ENCODE results near the gene MMS22L.
"Not testable (repeated sequence)": the region's sequence is repeated elsewhere in the genome, so short reads cannot be mapped to it uniquely, and the experiment has no call there.

The MMS22L gene

GRCh38 chr6:97262676-97263075, 20.3 kb downstream of the MMS22L start:
- no peak for DNase-seq (ENCODE audit: low read depth, low spot score)
- H3K27ac ChIP-seq, result no peak overlapping the region

DNA sequence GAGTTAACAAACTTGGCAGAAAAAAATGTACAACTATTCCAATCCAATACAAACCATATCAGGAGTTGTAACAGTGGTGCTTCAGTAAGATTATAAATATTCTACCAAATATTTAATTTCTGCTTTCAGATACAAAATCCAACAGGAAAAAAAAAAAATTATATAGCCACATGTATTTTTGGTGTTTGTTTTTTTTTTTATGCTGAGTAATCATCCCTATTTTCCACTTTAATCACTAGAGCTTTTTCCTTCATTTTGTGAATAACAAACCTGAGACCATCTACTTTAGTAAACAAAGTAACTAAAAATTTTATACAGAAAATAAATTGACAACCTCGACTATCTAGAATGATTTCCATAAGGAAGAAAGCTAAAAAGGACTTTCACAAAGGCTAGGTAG, 36.2 kb downstream of the MMS22L start:
- H3K27ac ChIP-seq, result no peak overlapping the region
- DNase-seq (ENCODE audit: low read depth, low spot score), result no peak

DNA sequence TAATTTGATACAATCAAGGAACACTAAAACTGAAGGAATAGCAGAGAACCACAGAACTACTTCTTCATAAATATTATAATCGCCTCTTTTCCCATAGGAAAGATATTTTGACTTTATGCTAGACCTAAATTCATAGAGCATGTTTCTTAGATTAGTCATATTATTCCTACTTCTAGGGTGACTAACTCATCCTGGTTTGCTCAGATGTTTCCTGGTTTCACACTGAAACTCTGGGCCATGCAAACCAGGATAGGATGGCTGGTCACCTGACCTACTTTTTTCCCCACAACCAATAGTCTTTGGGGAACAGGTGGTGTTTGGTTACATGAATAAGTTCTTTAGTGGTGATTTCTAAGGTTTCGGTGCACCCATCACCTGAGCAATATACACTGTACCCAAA, 42.8 kb downstream of the MMS22L start:
- peak; percentile 5 for DNase-seq (ENCODE audit: low read depth, low spot score)
- H3K27ac ChIP-seq, result peak overlapping the region; percentile 40

- DNase-seq (ENCODE audit: low read depth, low spot score), result no peak
- H3K27ac ChIP-seq, result no peak overlapping the region
Measured at GRCh38 chr6:97231911-97232310, 51.1 kb downstream of the MMS22L start.

DNA sequence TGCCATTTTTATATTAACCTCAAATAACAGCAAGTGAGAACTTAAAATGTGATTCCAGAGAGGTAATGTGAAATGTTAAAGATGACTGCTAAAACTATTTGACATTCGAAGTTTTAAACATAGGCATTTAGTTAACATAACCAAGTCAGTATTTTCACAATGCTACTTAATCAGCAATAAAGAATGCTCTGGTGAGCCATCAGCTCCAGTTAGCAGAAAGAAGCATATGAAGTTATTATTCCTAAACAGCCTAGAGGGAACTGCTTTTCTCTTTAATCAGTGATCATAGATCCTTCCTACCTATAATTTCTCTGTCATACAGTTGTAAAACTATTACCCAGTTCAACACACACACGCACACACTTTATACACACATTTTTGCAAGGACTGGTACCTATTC, 60.1 kb downstream of the MMS22L start:
- no peak overlapping the region for H3K27ac ChIP-seq
- DNase-seq (ENCODE audit: low read depth, low spot score), result no peak

GRCh38 chr6:97218912-97219311, 64.1 kb downstream of the MMS22L start:
- H3K27ac ChIP-seq, result no peak overlapping the region
- DNase-seq (ENCODE audit: low read depth, low spot score), result no peak

DNA sequence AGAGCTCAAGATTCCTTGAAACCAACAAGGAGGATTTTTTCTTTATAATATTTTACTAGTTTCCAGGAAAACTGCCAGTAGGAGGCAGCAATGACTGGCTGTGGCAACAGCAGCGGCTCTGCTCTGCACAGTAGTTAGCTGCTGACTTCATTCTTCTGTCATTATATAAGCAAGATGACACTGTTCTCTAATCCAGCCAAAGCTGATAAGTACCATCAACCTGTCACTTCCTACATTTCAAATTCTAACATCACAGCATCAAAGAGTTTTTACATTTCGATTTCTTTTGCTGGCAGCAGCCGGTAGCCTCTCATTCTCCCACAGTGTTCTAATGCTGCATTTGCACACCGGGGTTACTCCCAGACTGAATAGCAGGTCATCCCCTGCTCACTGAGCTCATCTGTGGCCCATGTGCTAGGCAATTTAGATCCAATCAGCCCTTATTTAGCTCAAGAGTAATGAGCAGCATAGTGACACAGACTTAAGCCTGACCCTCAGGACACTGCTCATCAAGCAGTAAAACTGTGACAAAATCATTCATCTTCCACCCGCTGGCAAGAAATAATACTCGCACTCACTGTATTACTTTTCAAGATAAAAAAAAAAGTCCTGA, 67.8 kb downstream of the MMS22L start:
- DNase-seq (ENCODE audit: low read depth, low spot score), result peak; percentile 6
- no peak overlapping the region for H3K27ac ChIP-seq

DNA sequence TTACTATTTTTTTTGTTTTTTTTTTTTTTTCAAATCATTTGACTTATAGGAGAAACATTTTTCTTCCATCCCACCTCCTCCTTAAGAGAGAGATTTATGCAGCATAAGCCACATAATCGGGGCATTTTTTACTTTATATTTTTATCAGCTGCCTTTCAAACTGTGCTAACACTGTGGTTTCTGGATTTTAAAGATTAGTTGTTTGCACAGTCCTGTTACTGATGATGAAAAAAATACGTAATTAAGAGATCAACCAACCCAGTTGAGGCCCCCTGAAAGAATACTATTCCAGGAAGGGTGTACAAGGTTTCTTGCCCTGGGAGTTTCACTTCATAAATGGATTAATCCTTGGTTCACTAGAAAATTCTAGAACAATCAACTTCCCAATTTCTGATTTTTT, 68.3 kb downstream of the MMS22L start:
- DNase-seq (ENCODE audit: low read depth, low spot score), result no peak
- no peak overlapping the region for H3K27ac ChIP-seq

GRCh38 chr6:97207383-97207782, 75.6 kb downstream of the MMS22L start:
- DNase-seq (ENCODE audit: low read depth, low spot score), result no peak
- H3K27ac ChIP-seq, result no peak overlapping the region

DNA sequence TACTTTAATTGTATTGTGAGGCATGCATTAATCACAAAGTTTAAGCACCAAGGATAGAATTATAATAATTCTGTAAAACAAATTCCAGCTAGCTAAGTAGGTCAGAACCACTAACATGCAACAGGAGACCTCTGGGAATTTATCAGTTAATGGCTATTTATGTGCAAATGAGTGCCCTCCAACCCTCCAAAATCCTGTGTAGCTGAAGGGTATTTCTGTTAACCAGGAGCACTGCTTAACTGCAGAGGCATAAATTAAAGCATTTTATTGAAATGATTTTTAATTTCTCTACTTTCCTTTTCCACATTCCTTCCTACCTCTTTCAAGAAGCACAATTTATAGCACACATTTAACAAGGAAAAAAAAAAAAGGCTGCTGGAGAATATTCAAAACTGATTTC, 77.0 kb downstream of the MMS22L start:
- DNase-seq (ENCODE audit: low read depth, low spot score), result no peak
- no peak overlapping the region for H3K27ac ChIP-seq

GRCh38 chr6:97203343-97203742, 79.7 kb downstream of the MMS22L start:
- no peak overlapping the region for H3K27ac ChIP-seq
- no peak for DNase-seq (ENCODE audit: low read depth, low spot score)

GRCh38 chr6:97198046-97198565, 84.9 kb downstream of the MMS22L start:
- no peak for DNase-seq (ENCODE audit: low read depth, low spot score)
- H3K27ac ChIP-seq, result no peak overlapping the region

- DNase-seq (ENCODE audit: low read depth, low spot score), result no peak
- H3K27ac ChIP-seq, result no peak overlapping the region
Measured at GRCh38 chr6:97195117-97195516, 87.9 kb downstream of the MMS22L start.

GRCh38 chr6:97189767-97190166, 93.2 kb downstream of the MMS22L start:
- H3K27ac ChIP-seq, result no peak overlapping the region
- no peak for DNase-seq (ENCODE audit: low read depth, low spot score)

DNA sequence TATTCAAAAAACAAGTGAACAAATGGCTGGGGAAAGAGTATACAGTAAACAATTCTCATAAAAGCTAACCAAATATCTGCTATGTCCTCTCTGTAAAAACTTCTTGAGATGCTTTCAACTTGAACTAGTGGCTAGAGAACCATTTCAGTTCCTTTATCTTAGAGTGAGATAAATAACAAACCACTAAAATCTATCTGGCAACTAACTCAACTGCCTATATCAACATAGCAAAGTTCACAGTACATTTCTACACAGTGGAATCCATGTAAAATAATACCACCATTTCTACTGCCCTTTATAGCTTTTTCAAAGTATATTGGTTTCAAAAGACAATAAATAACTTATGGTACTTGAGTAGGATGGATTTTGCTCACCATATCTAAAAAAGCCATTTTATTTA, 95.1 kb downstream of the MMS22L start:
- no peak overlapping the region for H3K27ac ChIP-seq
- no peak for DNase-seq (ENCODE audit: low read depth, low spot score)

DNA sequence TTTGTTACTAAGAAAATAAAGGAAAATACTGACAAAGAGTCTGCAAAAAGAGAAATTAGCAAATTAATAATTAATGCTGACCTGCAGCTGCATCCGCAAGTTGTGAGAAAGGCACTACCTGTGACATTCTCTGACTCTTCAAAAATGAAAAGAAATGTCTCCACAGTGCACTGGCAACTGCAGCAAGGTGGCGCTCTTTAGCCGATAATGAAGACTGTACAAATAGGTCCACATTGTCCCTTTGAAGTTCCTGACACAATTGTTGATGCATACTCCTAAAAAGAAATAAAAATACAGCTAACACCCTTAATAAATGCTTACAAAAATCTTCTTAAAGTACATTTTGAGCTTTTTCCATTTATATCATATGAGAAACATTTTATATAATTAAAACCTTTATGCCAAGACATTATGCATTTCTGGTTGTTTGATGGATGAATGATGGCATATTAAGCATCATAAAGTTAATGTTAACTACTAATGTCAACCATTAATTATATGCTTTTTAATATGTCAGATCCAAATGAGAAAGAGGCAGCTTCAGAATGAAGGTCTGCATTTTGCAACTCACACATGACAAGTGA, 96.5 kb downstream of the MMS22L start:
- no peak overlapping the region for H3K27ac ChIP-seq
- peak; percentile 8 for DNase-seq (ENCODE audit: low read depth, low spot score)

GRCh38 chr6:97177905-97178304, 105.1 kb downstream of the MMS22L start:
- DNase-seq (ENCODE audit: low read depth, low spot score), result no peak
- H3K27ac ChIP-seq, result no peak overlapping the region

- H3K27ac ChIP-seq, result no peak overlapping the region
- no peak for DNase-seq (ENCODE audit: low read depth, low spot score)
Measured at GRCh38 chr6:97176468-97176867, 106.5 kb downstream of the MMS22L start.

DNA sequence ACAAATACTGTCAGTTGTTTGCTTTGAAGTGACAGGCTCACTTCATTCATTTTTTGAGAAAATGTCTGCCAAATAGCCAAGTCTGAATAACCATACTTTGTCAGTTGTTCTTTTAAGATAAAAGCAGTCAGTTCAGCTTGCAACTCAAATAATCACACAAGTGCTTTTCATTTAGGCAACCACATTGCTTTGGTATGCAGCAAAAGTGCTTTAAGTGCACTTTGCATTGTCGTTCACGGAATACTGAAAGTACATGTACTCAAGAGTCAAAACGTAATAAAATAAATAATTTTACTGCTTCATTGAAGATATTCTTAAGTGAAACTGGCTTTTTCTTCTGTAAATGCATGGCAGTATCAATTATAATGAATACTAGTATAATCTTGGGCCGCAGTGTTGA, 107.2 kb downstream of the MMS22L start:
- no peak for DNase-seq (ENCODE audit: low read depth, low spot score)
- no peak overlapping the region for H3K27ac ChIP-seq

DNA sequence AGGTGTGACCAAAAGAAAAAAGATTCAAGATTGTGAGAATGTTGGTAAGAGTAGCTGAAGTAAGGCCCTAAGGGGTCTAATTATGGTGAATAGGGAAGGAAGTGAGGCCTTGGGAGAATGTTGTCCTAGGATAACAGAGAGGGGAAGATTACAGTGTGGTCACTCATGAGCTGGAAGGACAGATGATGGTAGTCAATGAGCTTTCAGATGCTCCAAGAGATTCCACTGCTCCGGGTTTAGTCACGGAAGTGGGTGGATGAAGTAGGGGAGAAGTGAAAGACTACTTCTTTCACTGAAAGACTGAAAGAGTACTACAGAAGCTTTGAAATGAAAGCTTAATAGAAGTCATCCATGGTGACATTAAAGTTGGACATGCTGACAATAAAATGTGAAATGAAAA, 108.5 kb downstream of the MMS22L start:
- DNase-seq (ENCODE audit: low read depth, low spot score), result no peak
- H3K27ac ChIP-seq, result no peak overlapping the region

DNA sequence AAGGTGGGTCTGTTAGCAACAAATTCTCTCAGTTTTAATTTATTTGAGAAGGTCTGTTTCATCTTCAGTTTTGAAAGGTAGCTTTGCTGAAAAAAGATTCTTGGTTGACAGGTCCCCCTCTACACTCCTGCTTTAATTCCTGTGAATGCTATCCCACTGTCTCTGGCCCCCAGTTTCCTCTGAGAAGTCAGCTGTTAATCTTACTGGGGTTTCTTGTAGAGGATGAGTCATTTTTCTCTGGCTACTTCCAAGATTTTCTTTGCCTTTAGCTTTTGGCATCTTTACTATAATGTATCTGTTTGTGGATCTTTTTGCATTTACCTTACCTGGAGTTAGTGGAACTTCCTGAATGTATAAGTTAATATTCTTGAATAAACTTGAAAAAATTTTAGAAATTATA, 122.7 kb downstream of the MMS22L start:
- DNase-seq (ENCODE audit: low read depth, low spot score), result no peak
- no peak overlapping the region for H3K27ac ChIP-seq

- not testable (repeated sequence) for H3K27ac ChIP-seq; DNase-seq (ENCODE audit: low read depth, low spot score)
Measured at GRCh38 chr6:97155447-97155846, 127.6 kb downstream of the MMS22L start.
